ENCODE data around the gene LURAP1L. TPM values are rescaled to one million over a fixed set of nuclear protein-coding genes. Genes with fewer than 3 reads are reported as not detected.

The LURAP1L gene
- total and polyA plus RNA-seq, 9 of the 15 experiments (the other 6 are each of a cell fraction or from before 2014, with no cell fraction given), result 0.06 to 0.28 (median 0.07) TPM; not detected in 4

DNA sequence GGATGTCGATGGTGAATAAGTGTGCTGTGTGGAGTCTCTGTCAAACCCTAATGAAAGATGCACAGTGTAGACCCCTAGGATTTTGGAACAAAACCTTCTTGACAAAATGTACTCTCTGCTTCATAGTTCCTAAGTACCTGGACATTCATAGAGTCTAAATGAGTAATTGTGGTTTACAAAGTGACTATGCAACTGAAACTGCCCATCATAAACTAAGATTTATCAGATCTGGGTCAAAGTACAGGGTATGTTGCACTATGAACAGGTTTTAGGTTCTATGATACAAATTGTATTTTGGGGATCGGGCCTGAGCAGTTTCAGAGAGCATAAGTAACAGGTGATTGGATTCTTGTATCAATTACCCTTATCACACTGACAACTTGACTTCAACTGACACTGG lies 79.4 kb downstream of the LURAP1L start:
- DNase-seq (ENCODE audit: extremely low read depth in 1 of 4, low spot score in 3 of 4) (no peak), FAIRE-seq (no peak), ATAC-seq (no peak)
- intact Hi-C loops (cut with micrococcal nuclease), result no loop called here
- Histone ChIP-seq H2AFZ (ENCODE audit: low read depth, low read length) (no peak overlapping the region), H3K27me3 (ENCODE audit: control insufficient read depth in 2 of 2, insufficient read depth in 2 of 2, low read length in 2 of 2) (no peaks in the 10 kb centered on the region), H3K9me3 (replicated peaks; ENCODE audit: control insufficient read depth, insufficient read depth, low read depth, low read length) (no peaks in the 10 kb centered on the region), H3K36me3 (ENCODE audit: control insufficient read depth, insufficient read depth, low read length) (no peaks in the 10 kb centered on the region), H4K20me1 (replicated peaks; ENCODE audit: control insufficient read depth, insufficient read depth, low read length) (no peaks in the 10 kb centered on the region), H3K79me2 (ENCODE audit: control insufficient read depth, insufficient read depth, low read length) (no peaks in the 10 kb centered on the region), H3K4me2 (ENCODE audit: insufficient read depth, low read length) (no peak overlapping the region), H3K4me1 (replicated peaks in 1 of 2; ENCODE audit: control insufficient read depth in 2 of 2, insufficient read depth in 2 of 2, low read length in 2 of 2) (no peaks in the 10 kb centered on the region), H3K4me3 (no peak overlapping the region), H3K9me1 (ENCODE audit: control insufficient read depth, insufficient read depth, low read length) (no peaks in the 10 kb centered on the region), H3K9ac (ENCODE audit: insufficient read depth in 1 of 2, low read depth in 2 of 2, low read length in 2 of 2) (no peak overlapping the region), H3K27ac (ENCODE audit: extremely low read depth, low read depth, low read length) (no peak overlapping the region)
- no TSS peak for BruUV-seq (replicated peaks)
- WGBS (ENCODE audit: insufficient coverage, low coverage, missing lambda C conversion rate), result 0% methylated on average over 2 of the region's 2 CpGs
- ChIA-PET POLR2A (no interaction called here), CTCF (ENCODE audit: low intra/inter-chr PET ratio) (no interaction called here)
- in situ Hi-C loops (cut with MboI), result no loop called here
- TF ChIP-seq CLOCK (CRISPR knock-in tag; IDR thresholded peaks at IDR 0.05; ENCODE audit: borderline replicate concordance) (no peak), STAG1 (CRISPR knock-in tag; IDR thresholded peaks at IDR 0.05; ENCODE audit: borderline replicate concordance) (no peak), ZNF121 (CRISPR knock-in tag; conservative IDR thresholded peaks at IDR 0.05) (no peak), CBX1 (IDR thresholded peaks at IDR 0.05; ENCODE audit: low read depth) (no peak), ZNF699 (CRISPR knock-in tag; IDR thresholded peaks at IDR 0.05; ENCODE audit: insufficient replicate concordance) (no peak), ATF1 (CRISPR knock-in tag; IDR thresholded peaks at IDR 0.05) (no peak), ATF1 (tag; IDR thresholded peaks at IDR 0.05) (no peak), U2AF1 (optimal IDR thresholded peaks at IDR 0.05; ENCODE audit: low read depth, low read length) (no peak)
- TF ChIP-seq, protein P1, sequence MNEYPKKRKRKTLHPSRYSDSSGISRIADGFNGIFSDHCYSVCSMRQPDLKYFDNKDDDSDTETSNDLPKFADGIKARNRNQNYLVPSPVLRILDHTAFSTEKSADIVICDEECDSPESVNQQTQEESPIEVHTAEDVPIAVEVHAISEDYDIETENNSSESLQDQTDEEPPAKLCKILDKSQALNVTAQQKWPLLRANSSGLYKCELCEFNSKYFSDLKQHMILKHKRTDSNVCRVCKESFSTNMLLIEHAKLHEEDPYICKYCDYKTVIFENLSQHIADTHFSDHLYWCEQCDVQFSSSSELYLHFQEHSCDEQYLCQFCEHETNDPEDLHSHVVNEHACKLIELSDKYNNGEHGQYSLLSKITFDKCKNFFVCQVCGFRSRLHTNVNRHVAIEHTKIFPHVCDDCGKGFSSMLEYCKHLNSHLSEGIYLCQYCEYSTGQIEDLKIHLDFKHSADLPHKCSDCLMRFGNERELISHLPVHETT (CRISPR knock-in tag; conservative IDR thresholded peaks at IDR 0.05 in 1 of 2, IDR thresholded peaks at IDR 0.05 in 1 of 2), result no peak
- TF ChIP-seq, protein P2, sequence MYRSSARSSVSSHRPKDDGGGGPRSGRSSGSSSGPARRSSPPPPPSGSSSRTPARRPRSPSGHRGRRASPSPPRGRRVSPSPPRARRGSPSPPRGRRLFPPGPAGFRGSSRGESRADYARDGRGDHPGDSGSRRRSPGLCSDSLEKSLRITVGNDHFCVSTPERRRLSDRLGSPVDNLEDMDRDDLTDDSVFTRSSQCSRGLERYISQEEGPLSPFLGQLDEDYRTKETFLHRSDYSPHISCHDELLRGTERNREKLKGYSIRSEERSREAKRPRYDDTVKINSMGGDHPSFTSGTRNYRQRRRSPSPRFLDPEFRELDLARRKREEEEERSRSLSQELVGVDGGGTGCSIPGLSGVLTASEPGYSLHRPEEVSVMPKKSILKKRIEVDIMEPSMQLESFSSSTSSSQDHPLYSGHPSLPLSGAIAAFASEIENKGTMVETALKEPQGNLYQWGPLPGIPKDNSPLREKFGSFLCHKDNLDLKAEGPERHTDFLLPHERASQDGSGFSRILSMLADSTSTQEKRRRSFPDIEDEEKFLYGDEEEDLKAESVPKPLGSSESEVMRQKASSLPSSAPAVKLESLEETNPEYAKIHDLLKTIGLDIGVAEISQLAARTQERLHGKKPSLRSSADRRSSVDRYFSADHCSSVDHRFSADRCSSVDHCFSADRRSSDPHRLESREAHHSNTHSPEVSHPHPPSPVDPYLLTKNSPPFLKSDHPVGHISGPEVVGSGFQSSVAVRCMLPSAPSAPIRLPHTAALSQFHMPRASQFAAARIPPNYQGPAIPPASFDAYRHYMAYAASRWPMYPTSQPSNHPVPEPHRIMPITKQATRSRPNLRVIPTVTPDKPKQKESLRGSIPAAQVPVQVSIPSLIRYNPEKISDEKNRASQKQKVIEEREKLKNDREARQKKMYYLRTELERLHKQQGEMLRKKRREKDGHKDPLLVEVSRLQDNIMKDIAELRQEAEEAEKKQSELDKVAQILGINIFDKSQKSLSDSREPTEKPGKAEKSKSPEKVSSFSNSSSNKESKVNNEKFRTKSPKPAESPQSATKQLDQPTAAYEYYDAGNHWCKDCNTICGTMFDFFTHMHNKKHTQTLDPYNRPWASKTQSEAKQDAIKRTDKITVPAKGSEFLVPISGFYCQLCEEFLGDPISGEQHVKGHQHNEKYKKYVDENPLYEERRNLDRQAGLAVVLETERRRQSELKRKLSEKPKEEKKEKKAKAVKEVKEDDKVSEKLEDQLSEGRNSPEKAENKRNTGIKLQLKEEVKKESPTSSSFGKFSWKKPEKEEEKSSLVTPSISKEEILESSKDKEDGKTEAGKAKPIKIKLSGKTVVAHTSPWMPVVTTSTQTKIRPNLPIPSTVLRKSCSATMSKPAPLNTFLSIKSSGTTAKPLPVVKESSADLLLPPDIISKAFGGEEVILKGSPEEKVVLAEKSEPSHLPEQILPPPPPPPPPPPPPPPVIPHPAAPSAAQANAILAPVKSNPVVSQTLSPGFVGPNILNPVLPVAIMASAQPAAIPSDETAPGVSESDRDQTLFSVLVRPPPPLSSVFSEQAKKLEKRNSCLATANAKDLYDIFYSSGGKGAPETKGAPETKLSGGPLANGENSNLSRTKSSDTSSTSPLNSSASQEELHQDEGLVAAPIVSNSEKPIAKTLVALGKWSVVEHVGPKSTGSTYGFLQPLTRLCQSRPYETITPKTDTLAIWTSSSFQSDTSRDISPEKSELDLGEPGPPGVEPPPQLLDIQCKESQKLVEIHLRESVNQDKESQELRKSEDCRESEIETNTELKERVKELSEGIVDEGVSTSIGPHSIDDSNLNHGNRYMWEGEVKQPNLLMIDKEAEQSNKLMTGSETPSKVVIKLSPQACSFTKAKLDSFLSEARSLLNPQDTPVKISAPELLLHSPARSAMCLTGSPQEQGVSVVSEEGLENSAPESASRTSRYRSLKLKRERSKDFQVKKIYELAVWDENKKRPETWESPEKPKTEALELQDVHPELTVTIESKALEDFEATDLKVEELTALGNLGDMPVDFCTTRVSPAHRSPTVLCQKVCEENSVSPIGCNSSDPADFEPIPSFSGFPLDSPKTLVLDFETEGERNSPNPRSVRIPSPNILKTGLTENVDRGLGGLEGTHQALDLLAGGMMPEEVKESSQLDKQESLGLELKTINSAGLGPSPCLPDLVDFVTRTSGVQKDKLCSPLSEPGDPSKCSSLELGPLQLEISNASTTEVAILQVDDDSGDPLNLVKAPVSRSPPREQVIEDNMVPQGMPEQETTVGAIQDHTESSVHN (IDR thresholded peaks at IDR 0.05; ENCODE audit: borderline replicate concordance in 1 of 2, low read depth in 1 of 2), result no peak
